DOHH2 (cell line): ENCODE results near the gene P2RY14.

ENCODE experiments used
- H3F3A ChIP-seq: fragments of 200-600 bp; sonication (generic), shearing (Covaris generic); 2 replicates; pipeline ENCODE4 v1.6.0; 2016; ENCODE audit warnings: antibody characterized with exemption, mild to moderate bottlenecking; ENCODE audit not compliant: control insufficient read depth, insufficient read depth
- H3K27ac ChIP-seq: fragments of 200-600 bp; sonication (generic); 2 replicates; pipeline ENCODE4 v1.5.1; 2014; ENCODE audit warnings: low read depth, mild to moderate bottlenecking, low read length, moderate library complexity
- H3K27me3 ChIP-seq: fragments of 200-600 bp; sonication (generic); 2 replicates; pipeline ENCODE4 v1.6.1; 2014; ENCODE audit warnings: mild to moderate bottlenecking, low read length, mixed read lengths; ENCODE audit not compliant: control insufficient read depth
- H3K36me3 ChIP-seq: fragments of 200-600 bp; sonication (generic); 2 replicates; pipeline ENCODE4 v1.6.1; 2014; ENCODE audit warnings: mild to moderate bottlenecking, low read length, moderate library complexity, mixed read lengths; ENCODE audit not compliant: control insufficient read depth
- H3K4me1 ChIP-seq: fragments of 200-600 bp; sonication (generic); 2 replicates; pipeline ENCODE4 v1.6.1; 2014; ENCODE audit warnings: mild to moderate bottlenecking, low read length, mixed read lengths; ENCODE audit not compliant: control insufficient read depth
- H3K4me2 ChIP-seq: fragments of 200-600 bp; sonication (generic); 2 replicates; pipeline ENCODE4 v1.6.0; 2014; ENCODE audit warnings: mild to moderate bottlenecking, low read length, moderate library complexity
- H3K4me3 ChIP-seq: fragments of 200-600 bp; sonication (generic); 2 replicates; pipeline ENCODE4 v1.5.1; 2014; ENCODE audit warnings: mild to moderate bottlenecking, low read length, mixed read lengths
- H3K79me2 ChIP-seq: fragments of 200-600 bp; sonication (generic); 2 replicates; pipeline ENCODE4 v1.6.1; 2014; ENCODE audit warnings: mild to moderate bottlenecking, low read length, mixed read lengths; ENCODE audit not compliant: control insufficient read depth
- H3K9me2 ChIP-seq: fragments of 200-600 bp; sonication (generic); replicated peaks from 2 replicates; pipeline ENCODE4 v1.6.1; 2014; ENCODE audit warnings: mild to moderate bottlenecking, low read length, mixed read lengths; ENCODE audit not compliant: control insufficient read depth
- H3K9me3 ChIP-seq: fragments of 200-600 bp; sonication (generic); 2 replicates; pipeline ENCODE4 v1.6.1; 2014; ENCODE audit warnings: antibody characterized with exemption, low read length, mixed read lengths; ENCODE audit not compliant: control insufficient read depth, insufficient read depth
- H4K20me1 ChIP-seq: fragments of 200-600 bp; sonication (generic); 2 replicates; pipeline ENCODE4 v1.6.0; 2014; ENCODE audit warnings: low read depth, mild to moderate bottlenecking, antibody characterized with exemption, low read length, moderate library complexity; ENCODE audit not compliant: control insufficient read depth, insufficient read depth
- CTCF ChIP-seq: fragments of 200-600 bp; sonication (generic); IDR thresholded peaks from one replicate; pipeline ENCODE4 v1.5.1; 2014; ENCODE audit warnings: antibody characterized with exemption, mild to moderate bottlenecking, low read depth, low read length; ENCODE audit not compliant: poor library complexity, severe bottlenecking
- EZH2phosphoT487 ChIP-seq: fragments of 200-600 bp; sonication (generic); IDR thresholded peaks from 2 replicates; pipeline ENCODE4 v1.6.1; 2017; ENCODE audit warnings: borderline replicate concordance, mild to moderate bottlenecking, antibody characterized with exemption, low read length, moderate library complexity, mixed read lengths

The P2RY14 gene

GRCh38 chr3:151289445-151289844, 11.1 kb upstream of the P2RY14 start:
- H3F3A ChIP-seq = no peaks in the 10 kb centered on the region
- no peak overlapping the region for H3K4me2 ChIP-seq
- no peaks in the 10 kb centered on the region for H4K20me1 ChIP-seq
- H3K79me2 ChIP-seq = no peaks in the 10 kb centered on the region
- no peaks in the 10 kb centered on the region for H3K9me3 ChIP-seq
- no peak overlapping the region for H3K27ac ChIP-seq
- TF ChIP-seq EZH2phosphoT487 = no peak
- TF ChIP-seq CTCF = no peak
- no peaks in the 10 kb centered on the region for H3K27me3 ChIP-seq
- H3K4me3 ChIP-seq = no peak overlapping the region
- H3K4me1 ChIP-seq = no peaks in the 10 kb centered on the region
- H3K36me3 ChIP-seq = no peaks in the 10 kb centered on the region
- no peaks in the 10 kb centered on the region for H3K9me2 ChIP-seq

GRCh38 chr3:151285940-151286339, 7.6 kb upstream of the P2RY14 start:
- no peaks in the 10 kb centered on the region for H3K9me2 ChIP-seq
- H3K4me3 ChIP-seq = no peak overlapping the region
- H3F3A ChIP-seq = no peaks in the 10 kb centered on the region
- no peak for TF ChIP-seq EZH2phosphoT487
- no peak for TF ChIP-seq CTCF
- no peaks in the 10 kb centered on the region for H3K27me3 ChIP-seq
- no peaks in the 10 kb centered on the region for H3K4me1 ChIP-seq
- H3K4me2 ChIP-seq = no peak overlapping the region
- H3K79me2 ChIP-seq = no peaks in the 10 kb centered on the region
- H3K27ac ChIP-seq = no peak overlapping the region
- no peaks in the 10 kb centered on the region for H3K36me3 ChIP-seq
- H3K9me3 ChIP-seq = no peaks in the 10 kb centered on the region
- no peaks in the 10 kb centered on the region for H4K20me1 ChIP-seq

- Histone ChIP-seq H3K36me3 (no peaks in the 10 kb centered on the region), H3K9me2 (no peaks in the 10 kb centered on the region), H3K4me3 (no peak overlapping the region), H3K79me2 (no peaks in the 10 kb centered on the region), H3K9me3 (no peaks in the 10 kb centered on the region), H4K20me1 (no peaks in the 10 kb centered on the region), H3K4me1 (peaks cover under 1% of the 10 kb centered on the region), H3K27me3 (no peaks in the 10 kb centered on the region), H3F3A (no peaks in the 10 kb centered on the region), H3K4me2 (no peak overlapping the region), H3K27ac (no peak overlapping the region)
- TF ChIP-seq EZH2phosphoT487 (no peak), CTCF (no peak)
Observed at GRCh38 chr3:151283907-151284461, 5.6 kb upstream of the P2RY14 start.

- H3K27ac ChIP-seq = no peak overlapping the region
- no peaks in the 10 kb centered on the region for H3K9me2 ChIP-seq
- H3K9me3 ChIP-seq = no peaks in the 10 kb centered on the region
- H3K4me1 ChIP-seq = peaks cover 7% of the 10 kb centered on the region
- no peak for TF ChIP-seq EZH2phosphoT487
- no peak overlapping the region for H3K4me3 ChIP-seq
- H3K27me3 ChIP-seq = no peaks in the 10 kb centered on the region
- H3K36me3 ChIP-seq = no peaks in the 10 kb centered on the region
- no peaks in the 10 kb centered on the region for H3K79me2 ChIP-seq
- H4K20me1 ChIP-seq = no peaks in the 10 kb centered on the region
- no peaks in the 10 kb centered on the region for H3F3A ChIP-seq
- H3K4me2 ChIP-seq = no peak overlapping the region
Observed at GRCh38 chr3:151283387-151283786, 5.0 kb upstream of the P2RY14 start.
